ENCODE results near the gene CLMN.

DNA sequence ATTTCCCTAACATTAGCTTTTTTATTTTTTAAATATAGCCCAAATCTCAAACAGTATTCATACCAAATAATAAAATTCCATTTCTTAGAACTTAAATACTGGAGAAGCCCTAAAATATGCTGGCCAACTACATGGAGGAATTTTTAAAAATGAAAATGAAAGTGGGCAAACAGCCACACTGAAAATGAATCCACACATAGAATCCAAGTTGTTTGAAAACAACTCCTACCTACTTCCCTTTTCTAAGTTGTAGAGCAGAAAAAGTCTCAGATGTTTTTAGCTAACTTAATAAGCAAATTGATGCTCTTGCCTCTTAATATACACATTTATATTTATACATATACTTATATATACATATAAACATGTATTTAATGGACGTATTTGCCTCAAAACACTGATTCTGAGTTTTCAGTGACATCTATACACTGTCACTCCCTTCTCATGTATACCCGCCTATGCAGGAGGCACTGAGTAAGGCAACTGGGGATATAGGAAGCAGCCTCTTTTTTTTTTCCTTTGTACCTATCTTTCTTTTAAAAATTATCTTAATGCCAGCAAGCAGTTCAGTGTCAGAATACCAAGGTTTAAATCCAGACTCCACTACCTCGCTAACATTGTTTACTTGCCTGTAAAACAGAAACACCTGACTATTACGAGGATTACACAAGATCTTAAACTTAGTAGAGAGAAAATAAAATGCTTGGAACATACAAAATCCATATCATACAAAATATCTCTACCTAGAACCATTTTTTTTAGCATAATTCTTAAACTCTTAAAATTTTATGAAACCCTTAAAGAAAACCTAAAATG lies 175.7 kb downstream of the CLMN start:
- TF ChIP-seq, protein P1, sequence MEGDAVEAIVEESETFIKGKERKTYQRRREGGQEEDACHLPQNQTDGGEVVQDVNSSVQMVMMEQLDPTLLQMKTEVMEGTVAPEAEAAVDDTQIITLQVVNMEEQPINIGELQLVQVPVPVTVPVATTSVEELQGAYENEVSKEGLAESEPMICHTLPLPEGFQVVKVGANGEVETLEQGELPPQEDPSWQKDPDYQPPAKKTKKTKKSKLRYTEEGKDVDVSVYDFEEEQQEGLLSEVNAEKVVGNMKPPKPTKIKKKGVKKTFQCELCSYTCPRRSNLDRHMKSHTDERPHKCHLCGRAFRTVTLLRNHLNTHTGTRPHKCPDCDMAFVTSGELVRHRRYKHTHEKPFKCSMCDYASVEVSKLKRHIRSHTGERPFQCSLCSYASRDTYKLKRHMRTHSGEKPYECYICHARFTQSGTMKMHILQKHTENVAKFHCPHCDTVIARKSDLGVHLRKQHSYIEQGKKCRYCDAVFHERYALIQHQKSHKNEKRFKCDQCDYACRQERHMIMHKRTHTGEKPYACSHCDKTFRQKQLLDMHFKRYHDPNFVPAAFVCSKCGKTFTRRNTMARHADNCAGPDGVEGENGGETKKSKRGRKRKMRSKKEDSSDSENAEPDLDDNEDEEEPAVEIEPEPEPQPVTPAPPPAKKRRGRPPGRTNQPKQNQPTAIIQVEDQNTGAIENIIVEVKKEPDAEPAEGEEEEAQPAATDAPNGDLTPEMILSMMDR (IDR thresholded peaks at IDR 0.05; ENCODE audit: low read length) = no peak
- no peak for TF ChIP-seq EZH2 (IDR thresholded peaks at IDR 0.05; ENCODE audit: borderline replicate concordance, low read length)
